NB4 (cell line): ENCODE results near the gene TUT7.
"Not testable (repeated sequence)": the region's sequence is repeated elsewhere in the genome, so short reads cannot be mapped to it uniquely, and the experiment has no call there.

ENCODE experiments used
- DNase-seq: peaks from one replicate; pipeline ENCODE4 v3.0.0; 2010; ENCODE audit warnings: low read depth
- H3K4me3 ChIP-seq: one replicate; pipeline ENCODE4 v1.5.1; 2011; ENCODE audit warnings: mild to moderate bottlenecking, low read depth, low read length, moderate library complexity
- MYC ChIP-seq: IDR thresholded peaks from 2 replicates; pipeline ENCODE4 v1.6.1; 2011; ENCODE audit warnings: low read depth, low read length
- POLR2A ChIP-seq: IDR thresholded peaks from 2 replicates; pipeline ENCODE4 v1.6.1; 2011; ENCODE audit warnings: mild to moderate bottlenecking; ENCODE audit not compliant: insufficient read length; ENCODE audit errors: extremely low read depth
- TF ChIP-seq, protein P1 (sequence below): IDR thresholded peaks from 2 replicates; pipeline ENCODE4 v1.6.1; 2011; ENCODE audit warnings: low read depth, low read length
- TF ChIP-seq, protein P2 (sequence below): IDR thresholded peaks from one replicate; pipeline ENCODE4 v1.5.1; 2012; ENCODE audit warnings: low read depth, low read length

TUT7 gene

DNA sequence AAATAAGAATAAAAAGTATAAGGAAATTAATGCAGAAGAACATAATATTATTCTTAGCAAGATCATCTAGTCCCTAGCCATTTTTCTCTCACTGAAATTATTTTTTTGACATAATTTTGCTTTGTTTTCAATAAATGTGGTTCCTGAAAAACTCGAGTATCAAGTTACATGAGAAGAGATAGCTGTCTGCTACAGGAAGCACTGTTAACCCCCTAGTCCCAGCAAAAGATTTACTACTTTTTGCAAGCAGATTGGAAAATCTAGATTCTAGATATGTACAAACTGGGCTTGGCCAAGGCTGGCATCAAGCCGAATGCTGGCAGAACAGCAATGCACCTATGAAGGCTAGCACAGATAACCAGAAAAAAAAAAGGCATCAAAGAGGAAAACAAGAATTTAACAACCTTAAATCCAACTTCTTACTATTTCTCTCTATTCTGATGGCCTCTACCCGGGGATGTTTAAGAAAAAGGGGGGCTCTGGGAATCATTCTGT, 49.9 kb downstream of the TUT7 start:
- DNase-seq, result no peak
- no peak overlapping the region for H3K4me3 ChIP-seq

DNA sequence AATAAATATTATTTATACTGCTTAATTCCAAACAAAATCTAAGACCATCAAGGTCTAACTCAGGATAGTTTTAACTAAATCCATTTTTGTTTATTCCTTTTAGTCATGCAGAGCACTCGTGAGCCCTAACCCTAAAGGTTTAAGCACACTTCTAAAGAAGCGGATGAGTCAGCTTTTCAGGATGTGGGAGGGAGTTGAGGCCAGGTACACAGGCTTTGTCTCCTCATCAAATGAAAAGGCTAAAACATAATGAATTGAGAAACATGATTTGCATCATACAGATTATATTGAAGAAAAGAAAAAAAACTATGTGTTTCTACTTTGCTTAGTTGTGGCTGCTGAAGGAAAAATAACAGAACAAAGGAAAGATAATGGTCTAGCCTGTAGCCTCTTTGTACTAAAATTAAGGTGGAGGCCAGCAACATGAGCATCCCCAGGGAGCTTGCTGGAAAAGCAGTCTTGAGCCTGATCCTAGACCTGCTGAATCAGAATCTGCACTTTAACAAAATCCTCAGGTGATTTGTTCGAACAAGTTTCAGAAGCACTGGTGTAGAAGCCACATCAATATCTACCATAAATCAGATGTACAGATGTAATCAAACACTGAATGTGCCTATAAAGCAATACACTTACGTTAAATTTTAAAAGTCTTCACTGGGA, 50.8 kb downstream of the TUT7 start:
- TF ChIP-seq, protein P1, sequence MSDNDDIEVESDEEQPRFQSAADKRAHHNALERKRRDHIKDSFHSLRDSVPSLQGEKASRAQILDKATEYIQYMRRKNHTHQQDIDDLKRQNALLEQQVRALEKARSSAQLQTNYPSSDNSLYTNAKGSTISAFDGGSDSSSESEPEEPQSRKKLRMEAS, result no peak
- TF ChIP-seq, protein P2, sequence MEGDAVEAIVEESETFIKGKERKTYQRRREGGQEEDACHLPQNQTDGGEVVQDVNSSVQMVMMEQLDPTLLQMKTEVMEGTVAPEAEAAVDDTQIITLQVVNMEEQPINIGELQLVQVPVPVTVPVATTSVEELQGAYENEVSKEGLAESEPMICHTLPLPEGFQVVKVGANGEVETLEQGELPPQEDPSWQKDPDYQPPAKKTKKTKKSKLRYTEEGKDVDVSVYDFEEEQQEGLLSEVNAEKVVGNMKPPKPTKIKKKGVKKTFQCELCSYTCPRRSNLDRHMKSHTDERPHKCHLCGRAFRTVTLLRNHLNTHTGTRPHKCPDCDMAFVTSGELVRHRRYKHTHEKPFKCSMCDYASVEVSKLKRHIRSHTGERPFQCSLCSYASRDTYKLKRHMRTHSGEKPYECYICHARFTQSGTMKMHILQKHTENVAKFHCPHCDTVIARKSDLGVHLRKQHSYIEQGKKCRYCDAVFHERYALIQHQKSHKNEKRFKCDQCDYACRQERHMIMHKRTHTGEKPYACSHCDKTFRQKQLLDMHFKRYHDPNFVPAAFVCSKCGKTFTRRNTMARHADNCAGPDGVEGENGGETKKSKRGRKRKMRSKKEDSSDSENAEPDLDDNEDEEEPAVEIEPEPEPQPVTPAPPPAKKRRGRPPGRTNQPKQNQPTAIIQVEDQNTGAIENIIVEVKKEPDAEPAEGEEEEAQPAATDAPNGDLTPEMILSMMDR, result no peak
- no peak for TF ChIP-seq POLR2A
- TF ChIP-seq MYC, result no peak
- DNase-seq, result peak; percentile 19
- no peak overlapping the region for H3K4me3 ChIP-seq

More for the DNA sequence above, 49.9 kb downstream of the TUT7 start:
- TF ChIP-seq, protein P1, result no peak
- TF ChIP-seq, protein P2, result no peak
- TF ChIP-seq POLR2A (no peak), MYC (no peak)

DNA sequence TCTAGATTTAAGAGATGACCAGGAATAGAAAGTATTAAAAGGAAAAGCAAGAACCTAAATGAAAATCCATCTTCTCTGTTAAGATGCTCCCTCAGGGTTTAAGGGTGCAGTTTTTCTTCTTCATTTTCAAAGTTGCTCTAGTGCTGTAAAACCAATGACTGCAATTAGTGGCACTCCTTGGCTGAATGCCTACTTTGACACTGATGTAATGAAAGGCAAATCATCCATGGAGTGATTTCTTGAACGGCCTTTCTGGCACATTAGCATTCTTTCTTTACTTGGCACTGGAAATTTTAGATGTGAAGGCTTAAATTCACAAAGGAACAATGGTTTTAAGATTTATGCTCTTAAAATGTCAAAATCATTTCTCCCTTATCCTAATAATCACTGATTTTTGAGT, 52.5 kb downstream of the TUT7 start:
- DNase-seq, result no peak
- TF ChIP-seq, protein P1, result no peak
- TF ChIP-seq MYC, result no peak
- no peak for TF ChIP-seq POLR2A
- TF ChIP-seq, protein P2, result no peak
- H3K4me3 ChIP-seq, result no peak overlapping the region

DNA sequence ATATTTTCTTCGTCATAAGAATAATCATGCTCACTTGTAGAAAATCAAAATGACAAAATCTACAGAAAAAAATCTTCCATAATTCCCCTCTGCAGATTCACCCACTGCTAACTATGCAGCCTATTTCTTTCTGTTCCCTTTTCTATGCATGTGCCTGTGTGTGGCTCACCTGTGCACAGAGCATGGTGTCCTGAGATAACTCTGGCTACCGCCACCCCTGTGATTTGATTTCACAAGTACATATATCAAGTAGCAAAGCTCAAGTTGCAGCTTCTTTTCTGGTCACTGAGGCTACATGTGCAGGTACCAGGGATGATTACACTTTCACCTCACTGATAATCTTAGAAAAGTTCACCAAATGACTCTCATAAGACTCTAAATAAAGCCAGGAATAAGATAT, 53.5 kb downstream of the TUT7 start:
- TF ChIP-seq MYC (no peak), POLR2A (no peak)
- TF ChIP-seq, protein P2, result no peak
- TF ChIP-seq, protein P1, result no peak
- no peak overlapping the region for H3K4me3 ChIP-seq
- DNase-seq, result no peak

DNA sequence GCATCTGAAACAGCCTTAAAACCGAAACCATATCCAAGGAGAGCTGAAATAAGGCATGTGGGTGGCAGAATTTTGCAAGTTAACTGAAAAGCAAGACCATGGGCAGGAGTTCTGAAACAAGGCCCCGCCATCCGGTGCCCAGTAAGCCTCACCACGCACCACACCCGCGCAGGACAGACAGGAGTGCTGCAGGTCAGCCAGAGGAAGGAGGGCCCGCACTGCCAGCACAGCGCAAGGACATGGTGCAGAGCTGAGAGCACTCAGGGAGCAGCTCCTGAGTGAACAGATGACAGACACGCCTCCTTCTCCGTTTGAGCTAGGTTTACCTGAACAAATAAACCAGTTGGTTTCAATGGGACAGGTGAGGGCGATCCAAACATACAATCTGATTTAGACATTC, 55.3 kb downstream of the TUT7 start:
- TF ChIP-seq MYC, result no peak
- no peak for TF ChIP-seq POLR2A
- TF ChIP-seq, protein P2, result no peak
- TF ChIP-seq, protein P1, result no peak
- H3K4me3 ChIP-seq, result no peak overlapping the region
- no peak for DNase-seq

DNA sequence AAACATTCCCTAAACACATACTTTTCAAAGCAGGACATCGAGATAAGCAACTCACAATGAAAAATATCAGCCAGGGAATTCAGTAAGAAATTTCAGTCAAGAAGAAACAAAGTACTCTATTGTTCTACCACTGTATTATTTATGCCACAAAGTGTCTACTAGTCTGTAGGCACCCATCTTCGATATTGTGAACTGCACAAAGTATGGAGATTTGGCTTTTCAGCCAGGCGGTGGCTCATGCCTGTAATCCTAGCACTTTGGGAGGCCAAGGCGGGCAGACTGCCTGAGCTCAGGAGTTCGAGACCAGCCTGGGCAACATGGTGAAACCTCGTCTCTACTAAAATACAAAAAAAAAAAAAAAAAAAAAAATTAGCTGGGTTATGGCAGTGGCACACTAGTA, 63.9 kb downstream of the TUT7 start:
- not testable (repeated sequence) for DNase-seq, H3K4me3 ChIP-seq
